ENCODE measurements around the gene PUM2.

PUM2 gene

GRCh38 chr2:20198796-20199632 is 151.6 kb downstream of the PUM2 start:
- no peak for DNase-seq

All from NCI-H146 (cell line).